Smooth muscle cell (in vitro differentiated cells): ENCODE measurements around the gene ASIC1. TPM values are rescaled to one million over a fixed set of nuclear protein-coding genes. Genes with fewer than 3 reads are reported as not detected.

Experiments
- DNase-seq: peaks from one replicate; lab custom pipeline; 2025; ENCODE audit not compliant: unreplicated experiment; lab: John Stamatoyannopoulos, UW
- H2AFZ ChIP-seq: fragments of 200-600 bp; sonication (generic); 2 replicates; pipeline ENCODE4 v1.6.0; 2016; ENCODE audit warnings: antibody characterized with exemption, low read depth, mild to moderate bottlenecking
- H3F3A ChIP-seq: fragments of 200-600 bp; sonication (generic); 2 replicates; pipeline ENCODE4 v1.6.0; 2017; ENCODE audit warnings: antibody characterized with exemption, low read depth
- H3K27ac ChIP-seq: fragments of 200-600 bp; sonication (generic); 2 replicates; pipeline ENCODE4 v1.5.1; 2016; ENCODE audit warnings: low read depth, mild to moderate bottlenecking
- H3K27me3 ChIP-seq: fragments of 200-600 bp; sonication (generic); 2 replicates; pipeline ENCODE4 v1.6.1; 2016; ENCODE audit warnings: low read depth, mild to moderate bottlenecking
- H3K36me3 ChIP-seq: fragments of 200-600 bp; sonication (generic); 2 replicates; pipeline ENCODE4 v1.5.1; 2016; ENCODE audit warnings: low read depth
- H3K4me1 ChIP-seq: fragments of 200-600 bp; sonication (generic); 2 replicates; pipeline ENCODE4 v1.5.1; 2016; ENCODE audit warnings: low read depth
- H3K4me2 ChIP-seq: fragments of 200-600 bp; sonication (generic); 2 replicates; pipeline ENCODE4 v1.6.0; 2016; ENCODE audit warnings: mild to moderate bottlenecking
- H3K4me3 ChIP-seq: fragments of 200-600 bp; sonication (generic); 2 replicates; pipeline ENCODE4 v1.5.1; 2016; ENCODE audit warnings: mild to moderate bottlenecking
- H3K79me2 ChIP-seq: fragments of 200-600 bp; sonication (generic); 2 replicates; pipeline ENCODE4 v1.6.0; 2016; ENCODE audit warnings: low read depth, mild to moderate bottlenecking
- H3K9ac ChIP-seq: fragments of 200-600 bp; sonication (generic); 2 replicates; pipeline ENCODE4 v1.6.0; 2016; ENCODE audit warnings: low read depth
- H3K9me3 ChIP-seq: fragments of 200-600 bp; sonication (generic); replicated peaks from 2 replicates; pipeline ENCODE4 v1.5.1; 2016; ENCODE audit warnings: low read depth
- H4K20me1 ChIP-seq: fragments of 200-600 bp; sonication (generic); 2 replicates; pipeline ENCODE4 v1.6.0; 2016; ENCODE audit warnings: low read depth
- CTCF ChIP-seq: fragments of 200-600 bp; sonication (generic); IDR thresholded peaks from 2 replicates; pipeline ENCODE4 v1.5.1; 2017; ENCODE audit warnings: borderline replicate concordance, mild to moderate bottlenecking, antibody characterized with exemption; ENCODE audit not compliant: insufficient read depth, poor library complexity, severe bottlenecking
- WGBS: methylation state at CpG from one replicate; pipeline ENCODE4 v1.1.7; 2016; ENCODE audit warnings: low lambda C conversion rate; 5-methylcytosine and 5-hydroxymethylcytosine counted together
- polyA plus RNA-seq: library from polyadenylated mRNA; unstranded; fragments of >200 nt; fragmentation: Nextera tagmentation; extraction: Ambion mirVana; gene quantifications from 2 replicates; pipeline ENCODE4 v1.2.1, GENCODE V29; 2016
- total RNA-seq: library from RNA; depleted of rRNA; stranded (reverse); fragments of >200 nt; gene quantifications from 2 replicates; pipeline ENCODE4 v1.2.3, GENCODE V29; 2014

Gene ASIC1
- total and polyA plus RNA-seq, 2 experiments from 2014 or later: 0.45 to 1.5 TPM

- peaks cover 3% of the 10 kb centered on the region for H3K36me3 ChIP-seq
- no peak overlapping the region for H3K9ac ChIP-seq
- H3K4me1 ChIP-seq: no peaks in the 10 kb centered on the region
- H3K27ac ChIP-seq: no peak overlapping the region
- no peak overlapping the region for H3K4me3 ChIP-seq
- no peaks in the 10 kb centered on the region for H3K27me3 ChIP-seq
- no peaks in the 10 kb centered on the region for H3K9me3 ChIP-seq
- peaks cover 14% of the 10 kb centered on the region for H3F3A ChIP-seq
- no peak for TF ChIP-seq CTCF
- DNase-seq: no peak
- no peaks in the 10 kb centered on the region for H4K20me1 ChIP-seq
- H2AFZ ChIP-seq: no peak overlapping the region
- H3K4me2 ChIP-seq: no peak overlapping the region
- no peaks in the 10 kb centered on the region for H3K79me2 ChIP-seq
- WGBS: 97% methylated on average over 8 of the region's 8 CpGs
Observed at GRCh38 chr12:50102646-50103309, 45.4 kb downstream of the ASIC1 start.

- Histone ChIP-seq H2AFZ (no peak overlapping the region), H3K4me1 (no peaks in the 10 kb centered on the region), H3K4me3 (no peak overlapping the region), H3K27me3 (no peaks in the 10 kb centered on the region), H3K27ac (no peak overlapping the region), H3K4me2 (no peak overlapping the region), H3K36me3 (peaks cover 3% of the 10 kb centered on the region), H3K9ac (no peak overlapping the region), H3F3A (peaks cover 14% of the 10 kb centered on the region), H3K79me2 (no peaks in the 10 kb centered on the region), H4K20me1 (no peaks in the 10 kb centered on the region), H3K9me3 (no peaks in the 10 kb centered on the region)
- no peak for DNase-seq
- WGBS: 100% methylated on average over 2 of the region's 2 CpGs
- TF ChIP-seq CTCF: no peak
Observed at GRCh38 chr12:50103351-50103750, 46.0 kb downstream of the ASIC1 start.

GRCh38 chr12:50103767-50104321, 46.4 kb downstream of the ASIC1 start, which contains the start of gene GPD1:
TSS of gene GPD1 (plus strand) at chr12:50104008. CDS start at chr12:50104051, 43 bp downstream.
- Histone ChIP-seq H3K27me3 (no peaks in the 10 kb centered on the region), H3K4me3 (no peak within 1 kb of the TSS), H3K4me2 (peak within 1 kb of the TSS; percentile 25), H3K27ac (no peak within 1 kb of the TSS), H3K4me1 (no peaks in the 10 kb centered on the region), H3K79me2 (no peaks in the 10 kb centered on the region), H3K36me3 (no peaks in the 10 kb centered on the region), H2AFZ (no peak within 1 kb of the TSS), H3K9ac (no peak within 1 kb of the TSS), H3F3A (peaks cover 9% of the 10 kb centered on the region), H4K20me1 (no peaks in the 10 kb centered on the region), H3K9me3 (no peaks in the 10 kb centered on the region)
- WGBS: 52% methylated on average over 13 of the region's 13 CpGs
- TF ChIP-seq CTCF: no peak
- DNase-seq: no peak
